HG03378 (cell line): ENCODE data around the gene TAMM41.
"Not testable (repeated sequence)": the region's sequence is repeated elsewhere in the genome, so short reads cannot be mapped to it uniquely, and the experiment has no call there.

Experiments used
- ATAC-seq: cut with Tn5 transposase; IDR thresholded peaks from one replicate; pipeline ENCODE4 v1.9.1; 2021; ENCODE audit warnings: mild to moderate bottlenecking, moderate library complexity; ENCODE audit not compliant: unreplicated experiment

The TAMM41 gene

DNA sequence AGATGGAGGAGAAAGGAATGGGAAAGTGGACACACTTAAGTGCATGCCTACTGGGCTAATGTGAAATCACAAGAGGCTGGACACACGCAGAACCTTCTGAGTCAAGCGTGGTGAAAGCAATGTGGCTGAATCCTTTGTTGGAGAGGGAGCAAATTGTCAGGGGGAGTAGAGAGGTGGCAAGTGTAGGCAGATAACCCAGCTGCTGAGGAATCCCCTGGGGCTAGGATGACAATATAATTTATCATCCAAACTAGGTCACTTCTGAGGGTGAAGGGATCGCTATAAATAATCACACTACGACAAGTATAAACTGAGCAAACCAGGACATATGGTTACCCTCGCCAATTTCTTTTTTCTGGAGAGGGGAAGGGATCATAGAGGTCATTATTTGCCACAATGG is 28.7 kb downstream of the TAMM41 start:
- no peak for ATAC-seq

DNA sequence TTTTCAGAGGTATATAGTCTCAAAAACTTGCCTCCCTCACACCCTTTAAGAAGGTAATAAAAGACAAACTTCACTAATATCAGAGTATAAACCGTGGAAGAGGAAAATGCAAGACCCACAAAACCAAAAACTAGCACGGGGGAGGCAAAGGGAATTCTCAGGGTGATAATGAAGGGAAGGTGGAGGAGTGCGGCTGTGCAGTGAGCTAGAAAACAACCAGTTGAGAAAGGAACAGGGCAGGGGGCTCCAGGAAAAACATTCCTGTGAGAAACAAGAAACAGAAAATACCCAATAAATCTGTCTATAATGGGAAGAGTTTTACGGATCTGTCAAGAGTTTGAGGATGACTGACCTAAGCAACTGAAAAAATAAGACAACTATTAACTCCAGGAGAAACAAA is 31.6 kb downstream of the TAMM41 start:
- ATAC-seq: no peak

DNA sequence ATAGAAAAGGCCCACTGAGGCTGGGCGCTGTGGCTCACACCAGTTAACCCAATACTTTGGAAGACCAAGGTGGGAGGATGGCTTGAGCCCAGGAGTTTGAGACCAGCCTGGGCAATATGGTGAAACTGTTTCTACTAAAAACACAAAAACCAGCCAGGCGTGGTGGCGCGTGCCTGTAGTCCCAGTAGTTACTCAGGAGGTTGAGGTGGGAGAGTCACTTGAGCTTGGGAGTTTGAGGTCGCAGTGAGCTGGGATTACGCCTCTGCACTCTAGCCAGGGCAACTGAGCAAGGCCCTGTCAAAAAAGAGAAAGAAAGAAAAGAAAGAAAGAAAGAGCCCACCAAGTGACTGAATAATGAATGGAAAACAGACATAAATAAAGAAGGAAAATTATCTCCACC is 32.0 kb downstream of the TAMM41 start:
- no peak for ATAC-seq

DNA sequence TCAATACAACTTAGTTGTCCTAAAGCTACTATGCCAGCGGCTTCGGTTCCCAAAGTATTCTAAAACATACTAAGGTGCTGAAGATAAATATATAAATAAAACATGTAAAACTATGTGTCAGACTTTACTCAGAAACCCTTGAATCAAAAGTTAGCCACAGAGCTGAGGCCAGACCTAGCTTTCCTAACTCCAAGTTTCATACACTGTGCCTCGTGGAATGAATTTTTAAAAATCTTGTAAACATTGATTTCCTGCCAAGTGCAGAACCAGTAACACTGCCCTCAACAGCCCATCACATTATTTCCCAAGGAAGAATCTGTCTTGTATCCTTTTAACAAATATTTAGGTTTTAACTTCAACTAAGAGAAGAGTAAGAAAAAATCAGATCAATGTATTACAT is 36.4 kb downstream of the TAMM41 start:
- ATAC-seq: no peak

DNA sequence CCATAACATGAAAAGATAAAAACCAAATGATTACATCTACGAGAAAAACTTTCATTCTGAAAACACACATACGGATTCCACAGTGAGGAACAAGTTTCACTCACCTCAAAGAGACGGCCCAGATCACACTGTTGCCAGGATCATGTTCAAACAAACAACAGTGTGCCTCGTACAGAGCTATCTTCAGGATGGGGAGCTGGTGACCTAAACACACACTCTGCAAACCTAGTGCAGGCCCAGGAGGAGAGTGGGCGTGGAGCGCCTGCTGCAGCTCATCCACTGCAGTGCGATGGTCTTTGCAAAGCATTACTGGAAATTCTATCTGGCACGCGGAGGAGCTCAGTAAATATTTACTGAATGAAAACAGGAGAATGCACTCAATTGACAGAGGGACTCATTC is 38.5 kb downstream of the TAMM41 start:
- no peak for ATAC-seq

DNA sequence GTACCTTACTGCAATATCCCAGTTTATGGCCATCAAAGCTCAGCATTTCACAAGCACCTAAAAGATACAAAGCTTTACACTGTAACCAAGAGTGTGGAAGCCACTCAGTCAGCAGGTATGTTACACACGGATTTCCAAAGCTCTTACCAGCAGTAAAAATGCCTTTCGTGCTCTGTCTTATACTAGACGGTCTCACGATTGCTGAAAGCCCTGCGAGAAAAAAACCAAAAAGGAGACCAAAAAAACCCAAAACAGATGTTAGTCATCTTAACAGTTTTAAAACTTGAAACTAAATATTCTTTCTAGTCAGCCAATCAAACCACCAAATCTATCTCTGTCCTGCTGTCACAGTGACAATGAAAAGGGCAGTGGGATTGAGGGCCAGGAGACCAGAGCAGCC is 39.0 kb downstream of the TAMM41 start:
- ATAC-seq: no peak

DNA sequence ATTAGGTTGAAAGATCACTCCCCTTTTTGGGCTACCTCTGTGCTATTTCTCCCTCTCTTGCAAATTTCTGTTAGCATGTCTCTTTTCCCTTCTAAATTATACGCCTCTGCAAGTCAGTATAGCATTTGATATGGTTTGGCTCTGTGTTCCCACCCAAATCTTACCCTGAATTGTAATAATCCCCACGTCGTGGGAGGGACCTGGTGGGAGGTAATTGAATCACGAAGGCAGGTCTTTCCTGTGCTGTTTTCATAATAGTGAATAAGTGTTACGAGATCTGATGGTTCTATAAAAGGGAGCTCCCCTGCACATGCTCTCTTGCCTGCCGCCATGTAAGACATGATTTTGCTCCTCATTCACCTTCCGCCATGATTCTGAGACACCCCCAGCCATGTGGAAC is 41.0 kb downstream of the TAMM41 start:
- ATAC-seq: no peak

DNA sequence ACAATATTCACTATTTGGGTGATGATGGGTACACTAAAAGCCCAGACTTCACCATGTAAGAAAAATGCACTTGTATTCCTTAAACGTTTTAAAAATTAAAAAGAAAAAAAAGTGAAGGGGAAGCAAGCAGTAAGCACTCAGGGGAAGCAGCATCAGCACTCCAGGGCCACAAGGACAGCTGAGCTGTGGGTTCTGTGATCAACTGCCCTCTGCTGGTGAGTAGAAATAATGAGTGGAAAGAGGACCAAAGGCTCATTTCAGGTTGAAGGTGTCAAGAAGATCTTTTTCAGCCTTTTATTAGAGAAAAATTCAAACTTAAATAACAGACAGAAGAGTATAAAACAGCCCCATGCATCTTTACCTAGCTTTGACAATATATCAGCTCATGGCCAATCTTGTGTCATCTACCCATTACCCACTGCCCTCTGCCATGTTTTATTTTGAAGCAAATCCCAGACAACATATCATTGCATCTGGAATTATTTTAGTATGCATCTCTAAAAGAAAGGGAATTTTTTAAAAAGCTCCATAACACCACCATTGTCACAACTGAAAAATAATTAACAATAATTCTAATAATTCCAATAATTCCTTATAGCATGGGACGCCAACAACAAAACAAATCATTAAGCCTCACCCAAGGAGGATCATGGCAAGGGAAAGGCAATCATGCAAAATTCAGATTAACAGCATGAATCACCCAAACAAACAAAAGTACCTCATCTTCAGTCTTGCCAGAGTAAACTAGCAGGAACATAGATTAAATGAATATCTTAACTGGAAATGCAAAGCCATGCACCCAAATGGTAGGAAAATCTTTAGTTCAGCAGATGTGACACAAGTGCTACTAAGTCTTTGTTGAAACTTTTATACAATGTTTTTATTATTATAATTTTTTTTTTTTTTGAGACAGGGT is 42.5 kb downstream of the TAMM41 start:
- peak; percentile 55 for ATAC-seq

DNA sequence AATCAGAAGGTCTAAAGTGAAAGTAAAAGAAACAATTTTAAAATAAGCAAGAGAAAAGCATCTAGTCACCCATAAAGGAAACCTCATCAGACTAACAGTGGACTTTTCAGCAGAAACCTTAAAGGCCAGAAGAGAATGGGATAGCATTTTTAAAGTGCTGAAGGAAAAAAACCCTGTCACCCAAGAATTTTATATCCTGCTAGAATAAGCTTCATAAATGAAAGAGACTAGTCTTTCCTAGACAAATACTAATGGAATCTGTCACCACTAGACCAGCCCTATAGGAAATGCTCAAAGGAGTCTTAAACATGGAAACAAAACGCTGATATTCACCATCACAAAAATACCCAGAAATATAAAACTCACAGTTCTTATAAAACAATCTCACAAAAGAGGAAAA is 46.9 kb downstream of the TAMM41 start:
- no peak for ATAC-seq

DNA sequence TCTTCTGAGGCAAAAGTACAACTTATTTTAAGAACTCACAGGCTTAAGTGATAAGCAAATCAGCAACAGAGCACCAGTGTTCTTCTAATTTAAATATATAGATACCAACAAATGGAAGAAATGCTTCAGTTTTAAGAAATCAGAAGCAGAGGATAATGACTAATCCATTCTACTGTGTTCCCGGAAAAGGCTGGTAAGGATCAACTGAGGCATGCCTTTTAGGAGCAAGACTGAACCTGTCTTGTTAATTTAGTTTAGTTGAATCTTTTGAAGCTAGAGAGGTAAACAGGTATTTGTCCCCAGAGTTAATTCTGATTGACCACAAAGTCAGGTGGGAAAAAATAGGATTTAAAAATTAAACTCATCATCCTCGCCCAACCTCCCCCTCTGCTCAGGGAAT is 51.8 kb downstream of the TAMM41 start:
- no peak for ATAC-seq

DNA sequence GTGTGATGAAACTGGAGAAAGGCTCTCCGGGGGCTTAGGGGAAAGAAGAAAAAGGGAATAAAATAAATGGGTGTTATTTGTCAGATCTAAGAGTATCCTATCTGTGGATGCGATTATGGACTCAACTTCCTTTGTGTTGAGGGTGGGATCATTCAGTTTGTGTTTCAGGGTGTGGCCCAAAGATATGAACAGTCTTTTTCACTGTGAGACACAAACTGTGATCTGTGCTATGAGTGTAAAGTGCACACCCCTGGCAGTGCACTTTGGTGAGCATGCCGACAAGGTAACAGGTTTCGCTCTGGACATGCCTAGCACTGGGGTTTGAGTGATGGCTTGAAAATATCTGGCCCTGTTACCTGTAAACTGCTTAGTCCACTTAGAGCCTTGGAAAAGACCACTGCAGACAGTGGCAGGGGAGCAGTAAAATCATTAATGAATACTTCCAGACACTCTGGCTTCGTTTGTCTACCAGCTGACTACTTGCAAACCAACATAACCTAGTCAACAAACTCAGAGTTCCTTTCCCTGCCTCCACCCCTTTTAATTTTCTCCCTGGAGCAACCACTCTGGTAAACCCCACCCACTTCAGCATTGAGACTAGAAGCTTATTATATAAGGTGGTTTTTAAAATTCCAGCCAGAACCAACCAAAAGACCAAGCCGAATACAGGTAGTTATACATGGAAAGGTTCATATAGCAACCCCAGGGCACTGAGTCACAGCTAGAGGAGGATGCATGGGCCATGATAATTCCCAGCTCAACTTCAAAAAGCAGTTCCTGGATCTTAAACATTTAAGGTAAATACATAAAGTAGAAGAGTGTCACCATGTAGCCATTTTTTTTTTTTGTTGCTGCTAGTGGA is 55.1 kb downstream of the TAMM41 start:
- ATAC-seq: no peak

DNA sequence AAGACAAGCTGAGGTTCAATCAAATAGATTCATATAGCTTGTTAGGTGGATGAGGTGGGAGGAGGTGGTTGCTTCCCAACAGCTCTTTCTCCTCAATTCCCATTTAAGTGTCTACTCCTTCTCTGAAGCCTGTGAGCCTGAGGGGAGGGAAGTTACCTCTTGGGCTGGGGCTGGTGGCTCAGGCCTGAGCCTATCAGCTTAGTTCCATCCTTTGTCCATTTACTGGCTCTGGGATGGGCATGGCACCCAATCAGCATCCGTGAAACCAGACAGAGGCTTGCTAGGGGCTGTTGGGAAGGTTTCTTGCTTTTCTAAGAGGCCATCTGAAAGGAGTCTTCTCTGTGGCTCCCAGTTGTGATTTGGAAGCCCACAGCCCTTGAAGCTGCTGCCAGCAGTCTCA is 57.3 kb downstream of the TAMM41 start:
- ATAC-seq: no peak

DNA sequence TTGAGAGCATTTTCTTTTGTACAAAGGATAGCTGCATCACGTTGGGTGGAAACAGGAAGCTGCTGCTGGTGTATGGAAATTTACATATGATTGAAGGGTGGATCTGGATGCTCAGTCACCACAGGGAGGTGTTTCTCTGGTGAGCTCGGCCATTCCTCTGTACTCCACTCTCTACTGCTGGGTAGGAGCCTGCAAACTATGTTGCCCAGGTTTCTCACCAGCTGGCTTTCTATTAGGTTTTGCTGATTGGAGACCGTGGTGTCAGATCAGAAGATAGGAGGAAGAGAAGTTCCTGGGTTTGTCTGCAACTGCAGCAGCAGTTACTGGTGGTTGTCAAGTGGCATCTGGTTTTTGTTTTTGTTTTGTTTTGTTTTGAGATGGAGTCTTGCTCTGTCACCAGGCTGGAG is 61.7 kb downstream of the TAMM41 start:
- no peak for ATAC-seq

DNA sequence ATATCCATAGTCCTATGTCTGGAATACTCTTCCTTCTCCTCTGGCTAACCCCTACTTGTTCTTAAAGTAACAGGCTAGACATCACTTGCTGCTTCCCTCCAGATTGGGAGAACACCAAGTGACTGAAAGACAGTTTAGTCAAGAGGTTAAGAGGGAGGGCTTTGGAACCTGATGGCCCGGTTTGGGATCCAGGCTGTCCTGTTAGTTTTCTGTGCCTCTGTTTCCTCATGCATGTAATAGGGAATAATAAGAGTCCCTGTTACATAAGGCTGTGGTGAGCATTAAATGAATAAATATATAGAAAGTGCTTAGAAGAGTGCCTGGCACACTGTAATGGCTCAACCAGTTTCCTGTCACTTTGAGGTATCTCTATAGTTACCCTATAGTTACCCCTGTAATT is 66.3 kb downstream of the TAMM41 start:
- no peak for ATAC-seq

DNA sequence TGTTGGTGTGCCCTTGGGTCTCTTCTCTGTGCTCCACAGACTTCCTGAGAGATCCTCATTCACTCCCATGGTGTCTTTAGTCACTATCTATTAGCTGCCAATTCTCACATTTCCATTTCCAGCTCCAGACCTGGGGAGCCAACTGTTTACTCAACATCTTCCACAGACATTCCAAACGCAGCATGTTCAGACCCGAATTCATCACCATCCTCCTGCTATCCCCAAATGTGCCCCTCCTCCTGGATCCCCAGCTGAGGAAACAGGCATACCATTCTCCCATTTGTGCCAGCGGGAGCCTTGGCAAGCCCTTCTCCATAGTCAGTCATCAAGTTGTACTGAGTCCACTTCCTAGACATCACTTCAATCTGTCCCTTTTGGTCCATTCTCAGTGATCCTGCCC is 67.1 kb downstream of the TAMM41 start:
- no peak for ATAC-seq

DNA sequence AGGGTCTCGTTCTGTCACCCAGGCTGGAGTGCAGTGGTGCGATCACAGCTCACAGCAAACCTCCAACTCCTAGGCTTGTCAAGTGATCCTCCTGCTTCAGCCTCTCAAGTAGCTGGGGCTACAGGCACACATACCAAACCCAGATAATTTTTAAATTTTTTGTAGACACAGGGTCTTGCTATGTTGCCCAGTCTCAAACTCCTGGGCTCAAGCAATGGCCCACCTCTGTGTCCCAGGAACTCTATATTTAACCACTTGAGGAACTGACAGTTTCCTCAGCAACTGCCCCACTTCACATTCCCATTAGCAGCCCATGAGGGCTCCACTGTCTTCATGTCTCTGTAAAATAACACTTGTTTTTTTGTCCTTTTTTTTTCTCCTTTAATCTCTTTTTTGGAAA is 68.4 kb downstream of the TAMM41 start:
- no peak for ATAC-seq

DNA sequence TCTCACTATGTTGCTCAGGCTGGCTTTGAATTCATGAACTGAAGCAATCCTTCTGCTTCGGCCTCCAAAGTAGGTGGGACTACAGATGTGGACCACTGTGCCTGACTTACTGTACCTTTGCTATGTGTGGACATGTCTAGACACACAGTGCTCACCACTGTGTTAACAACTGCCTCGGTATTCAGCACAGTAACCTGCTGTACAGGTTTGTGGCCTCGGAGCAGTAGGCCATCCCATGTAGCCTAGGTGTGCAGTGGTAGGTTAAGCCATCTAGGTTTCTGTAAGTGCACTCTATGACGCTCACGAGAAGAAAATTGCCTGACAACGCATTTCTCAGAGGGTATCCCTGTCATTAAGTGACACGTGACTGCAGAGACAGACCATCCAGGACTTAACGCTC is 70.3 kb downstream of the TAMM41 start:
- no peak for ATAC-seq

DNA sequence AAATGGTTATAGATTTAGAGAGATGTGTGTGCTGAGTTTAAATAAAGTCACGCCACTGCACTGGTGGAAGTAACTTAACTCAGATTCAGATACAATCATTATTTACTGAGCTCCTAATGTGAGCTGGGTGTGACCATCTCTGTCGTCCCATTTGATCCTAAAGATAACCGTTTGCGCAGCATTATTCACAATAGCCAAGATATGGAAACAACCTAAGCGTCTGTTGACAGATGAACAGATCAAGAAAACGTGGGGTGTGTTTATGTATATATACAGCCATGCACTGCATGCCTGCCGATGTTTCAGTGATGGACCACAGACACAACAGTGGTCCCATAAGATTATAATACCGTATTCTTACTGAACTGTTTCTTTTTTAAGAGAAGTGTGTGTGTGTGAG is 71.2 kb downstream of the TAMM41 start:
- no peak for ATAC-seq

DNA sequence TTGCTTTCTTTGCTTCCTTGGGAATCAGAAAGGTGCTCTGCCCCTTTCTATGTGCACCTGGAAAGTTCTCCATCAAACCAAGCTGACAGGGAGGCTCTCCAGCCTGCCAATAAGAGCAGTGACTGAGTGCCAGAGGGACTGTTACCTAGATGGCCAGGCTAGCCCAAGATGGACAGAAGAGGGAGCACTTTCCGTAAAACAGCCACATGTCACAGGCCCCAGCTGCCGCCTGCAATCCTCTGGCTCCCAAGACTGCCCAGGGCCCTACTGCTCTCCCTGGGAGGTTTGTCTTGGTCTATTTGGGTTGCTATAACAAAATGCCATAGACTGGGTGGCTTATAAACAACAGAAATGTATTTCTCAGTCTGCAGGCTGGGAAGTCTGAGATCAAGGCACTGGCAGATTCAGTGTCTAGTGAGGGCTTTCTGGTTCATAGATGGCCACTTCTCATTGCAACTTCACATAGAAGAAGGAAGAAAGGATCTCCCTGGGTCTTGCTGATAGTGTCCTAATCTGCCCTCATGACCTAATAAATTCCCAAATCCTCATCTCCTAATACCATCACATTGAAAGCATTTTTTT is 72.3 kb downstream of the TAMM41 start:
- ATAC-seq: no peak

DNA sequence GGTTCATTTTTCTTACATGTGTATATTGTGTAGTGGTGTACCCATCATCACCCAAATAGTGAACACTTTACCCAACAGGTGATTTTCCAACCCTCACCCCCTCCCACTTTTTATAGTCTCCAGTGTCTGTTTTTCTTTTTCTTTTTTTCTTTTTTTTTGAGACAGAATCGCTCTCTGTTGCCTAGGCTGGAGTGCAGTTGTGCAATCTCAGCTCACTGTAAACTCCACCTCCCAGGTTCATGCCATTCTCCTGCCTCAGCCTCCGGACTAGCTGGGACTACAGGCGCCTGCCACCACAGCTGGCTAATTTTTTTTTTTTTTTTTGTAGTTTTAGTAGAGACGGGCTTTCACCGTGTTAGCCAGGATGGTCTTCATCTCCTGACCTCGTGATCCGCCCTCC is 74.8 kb downstream of the TAMM41 start:
- not testable (repeated sequence) for ATAC-seq

DNA sequence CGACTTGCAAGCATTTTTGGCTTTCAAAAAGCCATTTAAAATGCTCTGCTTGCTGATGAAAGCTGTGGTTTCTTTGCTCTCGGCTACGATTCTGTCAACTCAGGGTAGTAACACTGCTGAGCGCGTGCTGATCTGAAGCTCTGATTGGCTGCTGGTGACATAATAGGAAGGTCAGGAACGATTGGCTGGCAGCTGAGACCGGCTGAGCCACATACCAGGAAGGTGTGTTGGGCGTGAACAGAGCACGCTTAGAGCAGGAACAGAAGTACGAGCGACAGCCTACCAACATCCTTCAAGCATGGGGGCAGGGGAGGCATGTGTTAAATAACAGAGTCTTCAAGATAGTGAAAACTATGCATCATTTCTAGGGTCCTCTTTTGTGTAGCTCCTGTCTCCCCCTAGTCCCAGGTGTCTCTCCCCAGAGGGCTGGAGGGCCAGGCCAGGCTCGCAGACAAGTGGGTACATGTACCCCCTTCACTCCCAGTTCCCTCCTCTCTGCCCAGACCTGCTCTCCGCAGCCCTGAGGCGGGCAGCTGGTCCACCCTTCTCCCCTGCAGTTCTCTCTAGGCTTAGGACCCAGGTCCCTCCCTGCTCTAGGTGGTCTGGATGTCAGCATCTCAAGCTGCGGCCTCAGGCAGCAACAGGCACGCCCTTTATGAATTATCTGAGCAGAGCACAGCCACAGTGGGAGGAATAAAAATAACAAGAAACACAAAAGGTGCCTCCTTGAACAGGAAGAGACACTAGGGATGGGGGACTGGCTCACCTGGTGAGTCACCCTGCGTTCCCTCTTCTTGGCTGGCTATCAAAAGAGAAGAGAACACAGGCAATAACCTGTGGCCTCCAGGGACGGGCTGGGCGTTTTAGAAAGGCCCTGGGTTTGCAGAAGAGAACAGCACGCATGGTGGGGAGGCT is 76.0 kb downstream of the TAMM41 start:
- peak; percentile 99 for ATAC-seq
